ENCODE results near the gene PIAS1. TPM values are rescaled to one million over a fixed set of nuclear protein-coding genes. Genes with fewer than 3 reads are reported as not detected.
"Not testable (repeated sequence)": the region's sequence is repeated elsewhere in the genome, so short reads cannot be mapped to it uniquely, and the experiment has no call there.

PIAS1 gene
- total RNA-seq, 1 experiment from 2014 or later: 14.9 TPM

DNA sequence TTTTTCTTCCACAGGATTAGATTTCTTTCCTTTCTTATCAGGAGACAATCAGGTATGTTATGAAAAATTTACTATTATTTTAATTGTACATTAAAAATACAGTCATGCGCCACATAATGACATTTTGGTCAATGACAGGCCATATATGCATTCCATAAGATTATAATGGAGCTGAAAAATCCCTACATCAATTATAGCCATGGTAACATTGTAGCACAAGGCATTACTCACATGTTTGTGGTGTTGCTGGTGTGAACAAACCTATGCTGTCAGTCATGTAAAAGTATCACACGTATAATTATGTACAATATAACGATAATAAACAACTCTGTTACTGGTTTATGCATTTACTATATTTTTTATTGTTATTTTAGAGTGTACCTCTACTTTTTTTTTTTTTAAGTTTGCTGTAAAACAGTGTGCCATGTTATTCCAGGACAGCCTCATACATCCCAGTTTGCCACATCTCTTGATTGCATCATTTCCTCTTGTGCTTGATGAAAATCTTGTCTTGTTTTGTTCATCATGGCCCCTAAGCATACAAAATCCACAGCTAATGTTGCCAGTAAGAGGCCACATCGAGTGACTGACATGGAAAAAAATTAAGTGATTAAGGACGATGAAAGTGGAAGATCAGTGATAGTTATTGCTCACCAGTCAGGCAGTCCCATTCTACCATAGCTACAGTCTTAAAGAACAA is 129.7 kb downstream of the PIAS1 start:
- DNase-seq (ENCODE audit: low read depth): no peak

DNA sequence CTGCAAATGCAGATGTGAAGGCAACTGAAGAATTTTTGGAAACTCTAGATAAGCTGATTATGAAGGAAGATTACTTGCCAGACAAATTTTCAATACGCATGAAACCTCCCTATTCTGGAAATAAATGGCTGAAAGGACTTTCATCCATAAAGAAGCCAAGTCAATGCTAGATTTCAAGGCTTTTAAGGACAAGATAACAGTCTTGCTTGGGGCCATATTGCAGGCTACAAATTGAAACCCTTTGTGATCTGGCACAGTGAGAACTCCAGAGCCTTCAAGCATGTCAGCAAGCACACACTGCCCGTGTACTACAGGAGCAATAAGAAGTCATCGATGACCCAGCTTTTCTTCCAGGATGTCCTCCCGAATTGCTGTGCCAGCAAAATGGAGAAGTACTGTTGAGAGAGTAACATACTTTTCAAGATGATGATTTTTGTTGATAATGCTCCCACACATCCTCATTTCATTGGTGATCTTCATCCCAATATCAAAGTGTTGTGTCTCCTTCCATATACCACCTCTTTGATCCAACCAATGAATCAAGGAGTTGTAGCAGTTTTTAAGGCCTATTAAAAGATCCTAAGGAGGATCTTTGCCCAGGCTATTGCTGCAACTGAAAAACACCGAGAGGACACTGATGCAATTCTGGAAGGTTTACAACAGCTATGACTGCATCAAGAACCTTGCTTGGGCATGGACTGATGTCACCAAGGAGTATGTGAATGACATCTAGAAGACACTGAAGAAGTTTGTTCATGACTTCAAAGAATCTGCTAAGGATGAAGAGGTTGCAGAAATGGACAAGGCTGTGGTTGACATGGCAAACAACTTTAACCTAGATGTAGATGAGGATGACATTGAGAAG is 130.7 kb downstream of the PIAS1 start:
- DNase-seq (ENCODE audit: low read depth): no peak

DNA sequence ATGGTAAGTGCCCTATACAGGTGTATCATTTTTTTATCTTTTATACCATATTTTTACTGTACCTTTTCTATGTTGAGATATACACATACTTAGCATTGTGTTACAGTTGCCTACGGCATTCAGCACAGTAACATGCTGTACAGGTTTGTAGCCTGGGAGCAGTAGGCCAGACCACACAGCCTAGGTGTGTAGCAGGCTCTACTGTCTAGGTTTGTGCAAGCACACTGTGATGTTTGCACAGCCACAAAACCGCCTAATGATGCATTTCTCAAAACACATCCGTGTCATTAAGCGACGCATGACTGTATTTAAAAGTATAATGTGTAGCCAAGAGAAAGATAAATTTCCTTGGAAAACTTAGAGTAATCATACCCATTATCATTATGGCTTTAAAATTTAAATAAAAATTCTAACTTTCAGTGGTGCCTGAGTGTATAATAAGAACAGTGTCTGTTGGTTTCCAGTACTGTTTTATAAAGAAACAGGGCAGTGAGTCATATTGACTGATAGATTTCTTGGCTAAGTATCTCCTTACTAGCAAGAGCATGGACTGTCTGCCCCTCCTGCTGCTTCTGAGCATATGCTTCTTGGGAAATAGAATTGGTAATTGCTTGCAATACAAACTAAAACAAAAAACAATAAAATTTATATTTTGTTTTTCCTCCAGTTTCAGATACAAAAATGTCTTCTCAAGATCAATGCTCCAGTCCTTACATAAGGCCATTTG is 132.7 kb downstream of the PIAS1 start:
- no peak for DNase-seq (ENCODE audit: low read depth)

DNA sequence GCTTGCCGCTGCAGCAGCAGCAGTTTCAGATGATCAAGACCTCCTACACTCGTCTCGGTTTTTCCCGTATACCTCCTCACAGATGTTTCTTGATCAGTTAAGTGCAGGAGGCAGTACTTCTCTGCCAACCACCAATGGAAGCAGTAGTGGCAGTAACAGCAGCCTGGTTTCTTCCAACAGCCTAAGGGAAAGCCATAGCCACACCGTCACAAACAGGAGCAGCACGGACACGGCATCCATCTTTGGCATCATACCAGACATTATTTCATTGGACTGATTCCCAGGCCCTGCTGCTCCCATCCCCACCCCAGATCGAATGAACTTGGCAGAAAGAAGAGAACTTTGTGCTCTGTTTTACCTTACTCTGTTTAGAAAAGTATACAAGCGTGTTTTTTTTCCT is 133.4 kb downstream of the PIAS1 start:
- peak; percentile 24 for DNase-seq (ENCODE audit: low read depth)

DNA sequence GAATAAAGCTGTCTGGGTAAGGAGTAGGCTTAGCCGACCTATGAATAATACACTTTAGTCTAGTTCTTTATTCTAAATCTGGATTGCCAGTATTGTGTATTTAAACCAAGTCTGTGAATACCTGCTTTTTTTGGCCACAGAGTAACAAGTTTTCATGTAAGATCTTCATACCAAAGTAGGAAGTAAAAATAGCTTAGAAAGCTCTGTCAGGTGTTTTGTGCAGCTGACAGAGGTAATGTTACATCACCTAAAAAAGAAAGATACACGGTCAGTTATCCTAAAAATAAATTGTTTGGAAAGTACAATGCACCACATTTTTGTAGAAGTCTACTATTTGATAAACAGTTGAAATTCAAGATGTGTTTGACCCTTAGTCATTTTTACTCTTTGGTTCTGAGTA is 134.5 kb downstream of the PIAS1 start:
- no peak for DNase-seq (ENCODE audit: low read depth)

DNA sequence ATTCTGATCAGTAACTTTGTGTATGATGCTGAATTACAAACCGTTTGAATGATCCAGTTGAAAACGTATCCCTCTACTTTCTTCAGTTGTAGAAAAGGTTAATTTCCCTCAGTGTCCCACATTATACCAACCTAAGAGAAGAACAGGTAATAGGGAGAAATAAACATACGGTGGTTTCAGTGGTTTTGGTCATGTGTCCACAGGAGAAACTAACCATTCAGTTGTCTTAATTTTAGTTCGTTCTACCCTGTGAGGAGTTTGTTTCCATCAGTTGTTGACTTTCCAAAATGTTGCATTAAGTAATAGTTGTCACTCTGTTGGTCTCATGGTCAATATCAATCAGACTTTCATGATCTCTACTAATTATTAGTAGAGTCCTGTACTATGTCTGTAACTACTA is 135.9 kb downstream of the PIAS1 start:
- no peak for DNase-seq (ENCODE audit: low read depth)

DNA sequence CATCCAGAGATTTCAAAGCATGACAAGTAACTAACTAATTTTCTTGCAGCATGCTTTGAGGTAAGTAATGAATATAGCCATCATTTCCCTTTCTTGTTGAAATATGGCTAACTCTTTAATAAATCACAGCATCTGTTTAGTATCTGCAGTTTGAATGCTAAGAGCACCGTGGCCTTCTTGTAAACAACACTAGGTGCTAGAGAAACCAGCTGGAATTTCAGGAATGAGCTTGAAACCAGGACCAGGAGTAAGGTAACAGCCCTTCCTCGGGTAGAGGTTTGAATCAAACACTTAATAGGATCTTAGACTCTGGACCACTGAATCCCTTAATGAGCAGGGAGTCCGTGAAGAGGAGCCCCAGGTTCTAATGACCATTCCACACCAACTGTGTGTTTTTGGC is 137.4 kb downstream of the PIAS1 start:
- DNase-seq (ENCODE audit: low read depth): no peak

DNA sequence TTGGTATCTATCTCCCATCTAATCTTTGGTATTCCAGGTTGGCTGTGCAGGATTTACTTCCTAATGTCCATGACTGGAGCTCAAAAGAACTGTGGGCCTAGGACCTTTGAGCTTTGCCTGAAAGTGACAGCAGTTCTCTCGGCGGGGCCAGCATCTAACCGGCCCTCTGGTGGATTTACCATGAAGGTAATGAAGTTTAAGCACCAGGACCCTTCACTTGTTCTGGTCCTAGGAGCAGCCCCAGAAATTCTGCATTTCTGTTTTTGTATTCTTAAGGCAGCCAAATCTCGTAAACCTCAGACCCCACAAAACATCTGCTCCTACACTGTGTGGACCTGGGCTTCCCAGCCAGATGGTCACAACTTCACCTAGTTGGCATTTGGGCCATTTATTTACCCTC is 138.0 kb downstream of the PIAS1 start:
- no peak for DNase-seq (ENCODE audit: low read depth)

DNA sequence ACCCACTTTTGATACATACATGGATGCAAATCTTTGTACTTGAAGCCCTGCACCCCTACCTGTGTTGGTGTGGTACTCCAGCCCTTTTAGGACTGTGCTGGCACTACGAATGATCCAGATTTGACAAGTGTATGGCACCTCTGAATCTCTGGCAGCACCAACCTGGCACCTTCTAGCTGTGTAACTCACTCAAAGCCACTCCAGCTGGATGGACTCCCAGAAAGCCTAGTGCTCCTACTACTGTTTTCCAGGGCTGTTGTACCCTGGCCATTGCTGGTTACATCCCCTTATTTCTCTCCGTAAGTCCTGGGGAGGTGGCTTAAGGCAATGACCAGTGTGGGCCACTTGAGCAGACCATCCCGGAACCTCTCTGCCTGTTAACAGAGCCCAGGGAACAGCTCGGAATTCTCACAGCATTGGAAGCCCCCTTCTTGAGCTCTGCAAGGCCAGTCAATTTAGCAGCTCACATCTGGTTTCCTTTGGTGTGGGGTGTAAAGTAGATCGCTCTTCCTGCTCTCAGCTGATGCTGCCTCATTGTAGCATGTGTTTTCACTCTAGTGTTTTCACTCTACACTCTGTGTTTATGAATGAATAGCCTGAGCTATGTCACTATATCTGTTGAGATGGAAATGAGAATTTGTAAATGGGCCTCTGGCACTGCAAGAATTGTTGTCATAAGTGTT is 138.8 kb downstream of the PIAS1 start:
- no peak for DNase-seq (ENCODE audit: low read depth)

DNA sequence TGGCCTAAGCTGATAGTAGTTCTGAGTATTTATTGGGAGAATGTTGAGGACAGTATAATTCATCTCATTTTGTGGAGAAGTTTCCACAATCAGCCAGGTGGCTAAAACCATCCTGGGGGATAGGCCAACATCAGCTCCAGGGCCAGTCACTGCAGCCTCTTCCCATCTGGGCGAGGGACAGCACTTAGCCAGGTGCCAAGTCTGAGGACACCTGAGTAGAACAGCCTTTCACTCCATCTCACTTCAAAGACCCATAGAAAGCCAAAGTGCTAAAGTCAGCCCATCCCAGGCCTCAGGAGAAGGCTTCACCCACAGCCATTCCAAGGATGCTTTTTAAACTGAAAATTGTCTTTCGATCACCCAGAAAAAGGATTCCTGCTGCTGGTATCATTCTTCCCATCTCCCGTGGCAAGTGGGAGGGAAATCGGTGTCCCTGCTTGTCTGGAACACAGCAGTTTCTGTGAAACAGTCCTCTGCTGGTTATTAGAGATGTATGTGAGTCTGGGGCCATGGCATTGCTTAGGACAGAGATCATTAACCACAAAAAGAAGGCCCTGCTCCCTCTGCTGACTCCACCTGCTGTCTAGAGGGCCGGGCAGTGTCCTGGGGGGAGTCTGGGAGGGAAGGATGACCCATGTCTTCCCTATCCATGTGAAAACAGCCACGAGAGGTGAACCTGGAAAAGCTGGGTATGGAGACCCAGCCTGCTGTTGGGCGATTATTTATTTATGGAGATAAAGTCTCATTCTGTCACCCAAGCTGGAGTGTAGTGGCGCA is 141.4 kb downstream of the PIAS1 start:
- no peak for DNase-seq (ENCODE audit: low read depth)

DNA sequence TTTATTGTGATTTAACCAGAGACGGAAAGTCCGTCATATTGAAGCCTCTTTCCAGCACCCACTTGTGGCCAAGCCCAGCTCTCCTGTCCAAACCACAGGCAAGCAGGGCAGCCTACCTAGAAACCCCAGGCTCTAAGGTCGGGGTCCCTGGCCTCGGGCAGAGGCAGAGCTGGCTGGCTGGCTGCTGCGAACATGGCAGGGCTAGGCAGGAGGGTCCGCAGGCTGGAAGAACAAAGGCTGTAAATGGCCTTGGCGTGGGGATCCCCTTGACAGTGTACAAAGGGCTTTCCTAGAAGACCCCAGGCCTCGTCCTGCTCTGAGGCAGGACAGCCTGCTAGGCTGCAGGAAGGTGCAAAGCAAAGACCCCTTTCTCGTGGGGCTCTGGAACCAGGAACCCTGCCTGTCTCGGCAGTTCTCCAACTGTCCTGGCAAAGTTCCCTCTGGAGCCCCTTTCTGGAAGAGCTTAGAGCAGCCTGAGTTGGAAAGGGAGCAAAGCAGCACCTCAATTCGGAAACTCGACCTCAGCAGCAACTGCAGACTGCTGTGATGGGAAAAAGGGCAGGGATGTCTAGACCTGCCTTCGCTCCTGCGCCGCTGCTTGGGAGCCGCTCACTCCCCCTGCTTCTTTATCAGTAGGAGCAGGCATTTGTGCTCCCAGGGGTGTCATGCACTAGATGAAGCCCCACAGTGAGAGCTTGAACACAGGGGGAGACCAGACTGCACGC is 142.5 kb downstream of the PIAS1 start:
- no peak for DNase-seq (ENCODE audit: low read depth)

DNA sequence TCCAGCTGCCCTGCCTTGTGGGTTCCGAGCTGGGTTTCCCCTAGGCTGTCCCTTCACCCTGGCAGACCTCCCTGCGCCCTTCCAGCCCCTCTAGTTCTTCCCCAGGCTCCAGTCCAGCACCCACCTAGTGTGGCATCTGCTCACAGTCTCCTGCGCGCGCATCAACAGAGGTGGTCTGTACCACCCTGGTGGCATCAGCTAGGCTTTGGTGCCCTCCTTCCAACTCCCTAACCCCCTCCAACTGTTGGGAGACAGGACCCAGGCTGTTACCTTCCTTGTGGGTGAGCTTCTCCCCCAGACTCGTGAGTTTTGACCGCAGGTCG is 143.0 kb downstream of the PIAS1 start:
- DNase-seq (ENCODE audit: low read depth): no peak

DNA sequence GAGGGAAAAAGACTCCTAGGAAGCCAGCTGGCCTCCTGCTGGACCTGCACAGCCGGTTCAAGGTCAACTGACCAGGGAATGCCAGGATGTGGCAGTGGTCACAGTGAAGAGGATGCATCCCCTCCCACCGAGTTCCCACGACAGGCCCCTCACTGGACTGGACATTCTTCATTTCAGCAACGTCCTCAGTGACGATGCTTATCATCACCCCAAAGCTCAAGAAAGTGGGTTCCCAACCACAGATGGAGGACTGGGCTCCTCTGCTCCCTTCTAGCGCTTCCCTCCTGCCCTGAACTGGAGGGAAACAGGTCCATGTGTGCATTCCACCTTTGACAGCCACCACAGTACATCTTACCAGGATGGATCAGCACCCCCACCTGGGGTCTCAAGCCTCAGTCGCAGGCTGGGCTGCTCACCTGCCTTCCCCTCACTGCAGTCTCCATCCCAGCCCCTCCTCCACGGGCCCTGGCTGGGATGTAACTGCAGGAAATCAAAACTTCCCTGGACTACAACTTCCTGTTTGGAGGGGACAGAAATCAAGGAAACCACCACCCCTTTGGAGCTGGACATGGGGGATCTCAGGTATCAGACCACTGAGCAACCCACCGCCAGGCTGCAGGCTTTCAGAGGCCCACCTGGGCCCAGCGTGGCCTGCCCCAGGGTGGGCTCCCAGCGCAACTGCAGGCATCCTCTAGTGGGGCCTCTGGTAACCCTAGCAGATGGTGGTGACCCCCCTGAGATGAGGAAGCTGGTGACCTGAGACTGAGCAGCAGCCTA is 143.7 kb downstream of the PIAS1 start:
- DNase-seq (ENCODE audit: low read depth): no peak

DNA sequence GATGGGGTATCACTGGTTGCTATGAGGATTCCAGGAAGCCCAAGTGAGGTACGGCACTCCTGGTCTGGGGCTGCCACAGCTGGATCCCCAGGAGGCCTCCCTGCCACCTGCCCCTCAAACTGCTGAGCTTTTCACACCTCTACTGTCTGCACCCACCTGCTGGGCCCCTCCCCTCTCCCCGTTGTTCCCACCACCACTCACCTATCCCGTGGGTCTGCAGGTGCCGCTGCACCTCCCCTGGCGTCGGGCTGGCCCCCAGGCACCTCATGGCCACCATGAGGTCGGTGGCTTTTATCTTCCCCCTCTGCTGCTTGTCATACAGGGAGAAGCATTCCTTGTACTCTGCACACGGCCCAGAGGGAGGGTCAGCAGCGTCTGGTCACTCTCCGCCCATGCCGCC is 145.2 kb downstream of the PIAS1 start:
- DNase-seq (ENCODE audit: low read depth): no peak

DNA sequence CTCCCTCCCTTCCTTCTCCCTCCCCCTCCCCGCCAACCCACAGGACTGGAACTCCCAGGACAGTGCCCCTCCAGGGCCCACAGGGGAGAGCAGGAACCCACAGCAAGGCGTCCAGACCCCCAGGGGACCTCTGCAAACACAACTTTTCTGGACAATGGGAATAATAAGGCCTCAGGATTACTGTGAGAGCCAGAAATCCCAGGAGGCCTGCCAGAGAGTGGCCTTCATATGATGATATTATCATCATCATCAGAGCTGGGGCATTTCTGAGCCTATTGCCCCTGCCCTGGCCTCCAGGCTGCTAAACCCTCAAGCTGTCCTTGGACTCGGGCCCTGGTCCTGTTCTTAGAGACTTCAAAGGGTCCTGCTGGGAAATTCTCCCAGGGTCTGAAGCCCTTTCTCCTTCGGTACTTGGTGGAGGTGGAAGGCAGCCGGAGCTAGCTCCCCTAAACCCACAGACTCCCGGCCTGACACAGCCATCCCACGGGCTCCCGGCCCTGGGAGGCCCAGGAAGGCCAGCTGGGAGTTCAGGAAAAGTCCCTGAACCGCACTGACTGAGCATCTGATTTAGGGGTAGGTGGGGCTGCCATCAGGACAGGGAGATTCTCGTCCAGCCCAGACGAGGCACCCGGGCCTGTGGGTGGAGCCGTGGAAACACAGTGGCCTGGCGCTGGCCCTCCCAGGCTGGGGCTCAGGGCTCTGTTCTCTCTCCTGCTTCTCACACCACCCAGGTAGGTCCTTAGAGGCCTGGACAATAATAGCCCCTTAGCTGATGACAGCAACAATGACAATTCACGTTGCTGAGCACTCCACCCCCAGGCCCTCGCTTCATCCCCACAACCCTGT is 146.1 kb downstream of the PIAS1 start:
- no peak for DNase-seq (ENCODE audit: low read depth)

DNA sequence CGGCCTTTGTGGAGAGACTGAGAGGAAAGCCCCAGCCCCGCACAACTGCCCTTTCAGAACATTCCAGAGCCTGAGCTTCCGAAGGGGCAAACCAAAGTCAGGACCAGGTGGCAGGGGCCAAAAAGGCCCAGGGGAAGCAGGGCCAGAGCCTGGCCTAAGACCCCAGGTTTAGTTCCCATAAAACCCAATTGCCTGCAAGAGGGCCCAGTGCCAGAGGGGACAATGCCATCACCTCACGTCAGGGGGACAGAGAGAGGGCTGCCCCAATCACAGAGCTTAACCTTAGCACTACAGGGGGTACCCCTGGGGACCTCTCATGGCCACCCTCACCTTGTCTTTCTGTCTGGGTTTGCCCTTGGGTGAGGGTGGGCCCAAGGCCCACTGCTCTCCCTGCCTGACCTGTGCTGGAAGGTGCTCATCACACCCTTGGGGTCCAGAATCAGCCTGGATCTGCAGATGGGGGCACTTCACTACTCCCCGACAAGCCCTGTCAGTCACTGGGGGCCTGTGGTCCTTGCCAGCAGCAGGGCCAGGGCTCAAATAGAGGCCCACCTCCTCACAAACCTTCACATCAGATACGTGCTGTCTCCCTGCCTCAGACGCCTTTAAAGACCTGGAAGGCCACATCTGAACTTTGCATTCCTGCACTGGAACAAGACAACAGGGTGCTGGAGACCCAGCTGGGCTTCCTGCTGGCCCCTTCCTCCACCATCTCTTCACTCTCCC is 147.2 kb downstream of the PIAS1 start:
- no peak for DNase-seq (ENCODE audit: low read depth)

DNA sequence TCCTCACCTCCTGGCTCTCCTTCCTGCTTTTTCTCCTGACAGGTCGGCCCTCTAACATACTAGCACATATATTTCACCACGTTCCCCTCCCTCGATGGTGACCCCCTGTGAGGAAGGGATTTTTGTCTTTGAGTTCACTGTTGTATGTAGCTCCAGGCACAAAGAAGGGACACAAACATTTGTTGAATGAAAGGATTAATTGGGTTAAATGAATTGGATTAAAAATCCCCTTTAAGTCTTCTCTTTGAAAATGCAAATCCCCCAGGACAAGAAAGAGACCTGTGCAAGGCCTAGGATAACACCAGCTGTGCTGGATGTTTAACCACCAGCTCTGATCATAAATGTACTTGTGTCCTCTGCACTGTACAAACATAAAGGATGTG is 147.8 kb downstream of the PIAS1 start:
- DNase-seq (ENCODE audit: low read depth): no peak

DNA sequence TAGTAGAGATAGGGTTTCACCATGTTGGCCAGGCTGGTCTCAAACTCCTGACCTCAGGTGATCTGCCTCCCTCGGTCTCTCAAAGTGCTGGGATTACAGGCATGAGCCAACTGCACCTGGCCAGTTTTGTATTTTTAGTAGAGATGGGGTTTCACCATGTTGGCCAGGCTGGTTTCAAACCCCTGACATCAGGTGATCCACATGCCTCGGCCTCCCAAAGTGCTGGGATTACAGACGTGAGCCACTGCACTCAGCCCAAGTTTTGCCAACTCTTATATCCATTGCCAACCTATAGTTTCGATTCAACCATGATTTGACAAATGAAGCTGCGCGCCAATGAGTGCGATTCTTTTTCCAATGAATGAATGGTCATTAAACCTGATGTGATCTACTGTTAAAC is 148.9 kb downstream of the PIAS1 start:
- not testable (repeated sequence) for DNase-seq (ENCODE audit: low read depth)

Measured in Daoy (cell line).